ENCODE results near the gene ARRDC5.
"Not testable (repeated sequence)": the region's sequence is repeated elsewhere in the genome, so short reads cannot be mapped to it uniquely, and the experiment has no call there.

The ARRDC5 gene

GRCh38 chr19:4861147-4861546, 41.5 kb downstream of the ARRDC5 start:
- Histone ChIP-seq H3K18ac (ENCODE audit: low read depth in 1 of 2, low read length in 2 of 2) (no peak overlapping the region), H2AFZ (ENCODE audit: low read depth, low read length) (no peak overlapping the region), H4K8ac (ENCODE audit: low read length) (no peak overlapping the region), H3K4me1 (ENCODE audit: control insufficient read depth, insufficient read depth, low read depth, low read length) (peaks cover 16% of the 10 kb centered on the region), H3K23ac (ENCODE audit: low read length in 2 of 2) (no peak overlapping the region), H2BK12ac (ENCODE audit: low read length in 2 of 2) (no peak overlapping the region), H2BK15ac (ENCODE audit: low read depth, poor library complexity, severe bottlenecking) (no peak overlapping the region), H3K4me2 (ENCODE audit: low read length, poor library complexity, severe bottlenecking) (no peak overlapping the region), H3K4ac (ENCODE audit: low read depth in 1 of 2, low read length in 2 of 2) (peak overlapping the region in 1 of 2 experiments; percentile 2), H3K9ac (ENCODE audit: low read length) (peak overlapping the region; percentile 24), H3K4me3 (ENCODE audit: insufficient read depth in 1 of 2, low read depth in 1 of 2, low read length in 2 of 2) (no peak overlapping the region), H3K27ac (ENCODE audit: low read length, poor library complexity, severe bottlenecking) (no peak overlapping the region), H2AK5ac (ENCODE audit: low read length, severe bottlenecking) (no peak overlapping the region), H3K79me1 (replicated peaks; ENCODE audit: low read length, poor library complexity, severe bottlenecking) (peaks cover 25% of the 10 kb centered on the region), H3K27me3 (ENCODE audit: control insufficient read depth in 1 of 2, insufficient read depth in 1 of 2, low read length in 2 of 2) (no peaks in the 10 kb centered on the region), H3K9me3 (ENCODE audit: control insufficient read depth, low read length) (no peaks in the 10 kb centered on the region), H3K36me3 (ENCODE audit: control insufficient read depth in 1 of 2, insufficient read depth in 2 of 2, low read depth in 1 of 2, low read length in 2 of 2) (peaks cover 67% of the 10 kb centered on the region in 2 experiments), H3K14ac (ENCODE audit: low read length in 2 of 2) (no peak overlapping the region), H4K91ac (ENCODE audit: low read length) (no peak overlapping the region), H2BK120ac (ENCODE audit: low read depth, low read length) (no peak overlapping the region), H2BK5ac (ENCODE audit: low read depth, low read length, poor library complexity, severe bottlenecking) (no peak overlapping the region)
- 96% methylated on average over 10 of the region's 10 CpGs for WGBS
- DNase-seq, result no peak

GRCh38 chr19:4859697-4860096, 43.0 kb downstream of the ARRDC5 start:
- Histone ChIP-seq H3K14ac (ENCODE audit: low read length in 2 of 2) (no peak overlapping the region), H3K27ac (ENCODE audit: low read length, poor library complexity, severe bottlenecking) (no peak overlapping the region), H2BK12ac (ENCODE audit: low read length in 2 of 2) (no peak overlapping the region), H3K4me2 (ENCODE audit: low read length, poor library complexity, severe bottlenecking) (no peak overlapping the region), H3K27me3 (ENCODE audit: control insufficient read depth in 1 of 2, insufficient read depth in 1 of 2, low read length in 2 of 2) (no peaks in the 10 kb centered on the region), H3K4me1 (ENCODE audit: control insufficient read depth, insufficient read depth, low read depth, low read length) (peaks cover 16% of the 10 kb centered on the region), H2BK120ac (ENCODE audit: low read depth, low read length) (no peak overlapping the region), H3K9me3 (ENCODE audit: control insufficient read depth, low read length) (no peaks in the 10 kb centered on the region), H3K9ac (ENCODE audit: low read length) (no peak overlapping the region), H2BK5ac (ENCODE audit: low read depth, low read length, poor library complexity, severe bottlenecking) (no peak overlapping the region), H3K36me3 (ENCODE audit: control insufficient read depth in 1 of 2, insufficient read depth in 2 of 2, low read depth in 1 of 2, low read length in 2 of 2) (peaks cover 74 to 80% of the 10 kb centered on the region in 2 experiments), H4K91ac (ENCODE audit: low read length) (no peak overlapping the region), H3K18ac (ENCODE audit: low read depth in 1 of 2, low read length in 2 of 2) (no peak overlapping the region), H2BK15ac (ENCODE audit: low read depth, poor library complexity, severe bottlenecking) (no peak overlapping the region), H3K4me3 (ENCODE audit: insufficient read depth in 1 of 2, low read depth in 1 of 2, low read length in 2 of 2) (no peak overlapping the region), H2AFZ (ENCODE audit: low read depth, low read length) (no peak overlapping the region), H3K79me1 (replicated peaks; ENCODE audit: low read length, poor library complexity, severe bottlenecking) (peaks cover 28% of the 10 kb centered on the region), H2AK5ac (ENCODE audit: low read length, severe bottlenecking) (no peak overlapping the region), H4K8ac (ENCODE audit: low read length) (peak overlapping the region; percentile 61), H3K4ac (ENCODE audit: low read depth in 1 of 2, low read length in 2 of 2) (no peak overlapping the region), H3K23ac (ENCODE audit: low read length in 2 of 2) (no peak overlapping the region)
- DNase-seq, result no peak
- 97% methylated on average over 11 of the region's 11 CpGs for WGBS

DNA sequence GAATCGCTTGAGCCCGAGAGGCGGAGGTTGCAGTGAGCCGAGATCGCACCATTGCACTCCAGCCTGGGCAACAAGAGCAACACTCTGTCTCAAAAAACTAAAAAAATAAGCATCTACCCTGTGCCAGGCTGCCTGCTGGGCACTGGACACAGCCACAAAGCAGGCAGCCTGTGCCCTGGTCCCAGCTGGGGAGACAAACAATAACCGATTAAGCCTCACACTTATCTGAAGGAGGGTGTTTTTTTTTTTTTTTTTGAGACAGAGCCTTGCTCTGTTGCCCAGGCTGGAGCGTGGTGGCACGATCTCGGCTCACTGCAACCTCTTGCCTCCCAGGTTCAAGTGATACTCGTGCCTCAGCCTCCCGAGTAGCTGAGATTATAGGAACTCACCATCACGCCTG, 46.2 kb downstream of the ARRDC5 start:
- not testable (repeated sequence) for H3K27ac ChIP-seq (ENCODE audit: low read length, poor library complexity, severe bottlenecking); H2BK120ac ChIP-seq (ENCODE audit: low read depth, low read length); H3K4ac ChIP-seq (ENCODE audit: low read depth in 1 of 2, low read length in 2 of 2); H3K18ac ChIP-seq (ENCODE audit: low read depth in 1 of 2, low read length in 2 of 2); H2AFZ ChIP-seq (ENCODE audit: low read depth, low read length); H3K9ac ChIP-seq (ENCODE audit: low read length); H3K4me2 ChIP-seq (ENCODE audit: low read length, poor library complexity, severe bottlenecking); H2BK12ac ChIP-seq (ENCODE audit: low read length in 2 of 2); H4K91ac ChIP-seq (ENCODE audit: low read length); H2BK5ac ChIP-seq (ENCODE audit: low read depth, low read length, poor library complexity, severe bottlenecking); H4K8ac ChIP-seq (ENCODE audit: low read length); H2AK5ac ChIP-seq (ENCODE audit: low read length, severe bottlenecking); H3K9me3 ChIP-seq (ENCODE audit: control insufficient read depth, low read length); H3K14ac ChIP-seq (ENCODE audit: low read length in 2 of 2); H3K23ac ChIP-seq (ENCODE audit: low read length in 2 of 2); DNase-seq; H2BK15ac ChIP-seq (ENCODE audit: low read depth, poor library complexity, severe bottlenecking); H3K4me3 ChIP-seq (ENCODE audit: insufficient read depth in 1 of 2, low read depth in 1 of 2, low read length in 2 of 2); H3K27me3 ChIP-seq (ENCODE audit: control insufficient read depth in 1 of 2, insufficient read depth in 1 of 2, low read length in 2 of 2)
- Histone ChIP-seq H3K4me1 (ENCODE audit: control insufficient read depth, insufficient read depth, low read depth, low read length) (peaks cover 14% of the 10 kb centered on the region), H3K79me1 (replicated peaks; ENCODE audit: low read length, poor library complexity, severe bottlenecking) (peaks cover 31% of the 10 kb centered on the region), H3K36me3 (ENCODE audit: control insufficient read depth in 1 of 2, insufficient read depth in 2 of 2, low read depth in 1 of 2, low read length in 2 of 2) (peaks cover 89 to 93% of the 10 kb centered on the region in 2 experiments)
- WGBS, result 98% methylated on average over 12 of the region's 12 CpGs

DNA sequence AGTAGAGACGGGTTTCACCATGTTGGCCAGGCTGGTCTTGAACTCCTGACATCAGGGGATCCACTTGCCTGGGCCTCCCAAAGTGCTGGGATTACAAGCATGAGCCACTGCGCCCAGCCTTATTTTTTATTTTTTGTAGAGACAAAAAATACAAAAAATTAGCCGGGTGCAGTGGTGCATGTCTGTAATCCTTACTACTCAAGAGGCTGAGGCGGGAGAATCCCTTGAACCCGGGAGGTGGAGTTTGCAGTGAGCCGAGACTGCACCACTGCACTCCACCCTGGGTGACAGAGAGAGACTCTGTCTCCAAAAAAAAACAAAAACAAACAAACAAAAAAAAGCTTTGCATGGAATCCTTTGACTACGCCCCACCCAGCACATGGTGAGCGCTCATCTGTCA, 49.2 kb downstream of the ARRDC5 start:
- WGBS, result 98% methylated on average over 8 of the region's 8 CpGs
- DNase-seq; H2AFZ ChIP-seq (ENCODE audit: low read depth, low read length); H3K9me3 ChIP-seq (ENCODE audit: control insufficient read depth, low read length); H3K23ac ChIP-seq (ENCODE audit: low read length in 2 of 2); H4K8ac ChIP-seq (ENCODE audit: low read length); H3K14ac ChIP-seq (ENCODE audit: low read length in 2 of 2); H3K27me3 ChIP-seq (ENCODE audit: control insufficient read depth in 1 of 2, insufficient read depth in 1 of 2, low read length in 2 of 2); H2BK120ac ChIP-seq (ENCODE audit: low read depth, low read length); H3K27ac ChIP-seq (ENCODE audit: low read length, poor library complexity, severe bottlenecking); H3K4me3 ChIP-seq (ENCODE audit: insufficient read depth in 1 of 2, low read depth in 1 of 2, low read length in 2 of 2); H2BK12ac ChIP-seq (ENCODE audit: low read length in 2 of 2); H3K18ac ChIP-seq (ENCODE audit: low read depth in 1 of 2, low read length in 2 of 2); H3K4me2 ChIP-seq (ENCODE audit: low read length, poor library complexity, severe bottlenecking); H2AK5ac ChIP-seq (ENCODE audit: low read length, severe bottlenecking); H4K91ac ChIP-seq (ENCODE audit: low read length); H2BK5ac ChIP-seq (ENCODE audit: low read depth, low read length, poor library complexity, severe bottlenecking); H2BK15ac ChIP-seq (ENCODE audit: low read depth, poor library complexity, severe bottlenecking); H3K4ac ChIP-seq (ENCODE audit: low read depth in 1 of 2, low read length in 2 of 2); H3K9ac ChIP-seq (ENCODE audit: low read length): not testable (repeated sequence)
- Histone ChIP-seq H3K36me3 (ENCODE audit: control insufficient read depth in 1 of 2, insufficient read depth in 2 of 2, low read depth in 1 of 2, low read length in 2 of 2) (peaks cover 86 to 88% of the 10 kb centered on the region in 2 experiments), H3K4me1 (ENCODE audit: control insufficient read depth, insufficient read depth, low read depth, low read length) (peaks cover 18% of the 10 kb centered on the region), H3K79me1 (replicated peaks; ENCODE audit: low read length, poor library complexity, severe bottlenecking) (peaks cover 18% of the 10 kb centered on the region)
